Stimulated activated naive CD8-positive, alpha-beta T cell treated with anti-CD3 and anti-CD28 coated beads, Interleukin-15, Interleukin-2, amounts not matched to agents 100 ng/mL and 50 ng/mL, for 24 hours (primary cell): ENCODE data around the gene GGCT.

ENCODE experiments used
- H3K27ac Mint-ChIP-seq: one replicate; pipeline ENCODE4 v1.8.0; 2021; ENCODE audit warnings: mild to moderate bottlenecking, mixed read lengths
- H3K27me3 Mint-ChIP-seq: one replicate; pipeline ENCODE4 v1.8.0; 2021; ENCODE audit warnings: mixed read lengths
- H3K36me3 Mint-ChIP-seq: one replicate; pipeline ENCODE4 v1.8.0; 2021; ENCODE audit warnings: low read depth, mixed read lengths
- H3K4me1 Mint-ChIP-seq: one replicate; pipeline ENCODE4 v1.8.0; 2021; ENCODE audit warnings: low read depth, mixed read lengths
- H3K4me3 Mint-ChIP-seq: one replicate; pipeline ENCODE4 v1.8.0; 2021; ENCODE audit warnings: mild to moderate bottlenecking, mixed read lengths
- H3K9me3 Mint-ChIP-seq: one replicate; pipeline ENCODE4 v1.8.0; 2021; ENCODE audit warnings: mixed read lengths

The GGCT gene

DNA sequence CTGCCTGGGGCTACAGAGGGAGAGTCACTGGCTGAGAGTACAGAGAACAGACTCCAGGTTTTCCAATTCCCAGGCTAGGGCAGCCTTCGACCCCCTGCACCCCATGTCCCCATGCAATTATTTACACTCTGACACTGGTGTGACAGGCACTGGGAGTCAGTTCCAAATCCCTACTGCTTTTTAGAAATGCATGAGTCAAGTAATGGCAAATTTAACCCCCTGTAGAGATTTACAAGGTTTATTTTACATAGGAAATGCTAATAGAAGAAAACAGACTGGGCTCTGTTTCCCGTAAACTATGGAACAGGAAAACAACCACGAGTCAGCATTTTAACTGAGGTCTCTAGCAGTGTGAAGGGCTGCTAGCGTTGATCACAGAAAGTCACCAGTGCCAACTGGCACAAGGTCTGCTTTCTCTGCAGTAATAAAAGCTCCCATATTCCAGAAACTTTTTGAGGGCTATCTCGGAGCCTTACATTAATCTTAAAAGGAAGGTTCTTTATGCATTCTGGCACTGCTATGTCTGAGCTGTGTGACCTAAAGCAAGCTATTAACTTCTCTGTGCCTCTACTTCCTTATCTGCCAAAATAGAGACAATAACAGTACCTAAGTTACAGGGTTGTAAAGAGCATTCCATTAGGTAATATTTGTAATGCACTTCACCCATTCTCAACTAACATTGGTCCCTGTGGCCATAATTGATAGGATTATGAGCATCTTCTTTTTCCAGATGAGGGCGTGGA lies 54.2 kb downstream of the GGCT start:
- no peak overlapping the region for H3K4me3 Mint-ChIP-seq
- H3K27me3 Mint-ChIP-seq, result no peaks in the 10 kb centered on the region
- no peak overlapping the region for H3K27ac Mint-ChIP-seq
- H3K9me3 Mint-ChIP-seq, result no peaks in the 10 kb centered on the region
- H3K4me1 Mint-ChIP-seq, result peaks cover 4% of the 10 kb centered on the region
- H3K36me3 Mint-ChIP-seq, result peaks cover 34% of the 10 kb centered on the region

DNA sequence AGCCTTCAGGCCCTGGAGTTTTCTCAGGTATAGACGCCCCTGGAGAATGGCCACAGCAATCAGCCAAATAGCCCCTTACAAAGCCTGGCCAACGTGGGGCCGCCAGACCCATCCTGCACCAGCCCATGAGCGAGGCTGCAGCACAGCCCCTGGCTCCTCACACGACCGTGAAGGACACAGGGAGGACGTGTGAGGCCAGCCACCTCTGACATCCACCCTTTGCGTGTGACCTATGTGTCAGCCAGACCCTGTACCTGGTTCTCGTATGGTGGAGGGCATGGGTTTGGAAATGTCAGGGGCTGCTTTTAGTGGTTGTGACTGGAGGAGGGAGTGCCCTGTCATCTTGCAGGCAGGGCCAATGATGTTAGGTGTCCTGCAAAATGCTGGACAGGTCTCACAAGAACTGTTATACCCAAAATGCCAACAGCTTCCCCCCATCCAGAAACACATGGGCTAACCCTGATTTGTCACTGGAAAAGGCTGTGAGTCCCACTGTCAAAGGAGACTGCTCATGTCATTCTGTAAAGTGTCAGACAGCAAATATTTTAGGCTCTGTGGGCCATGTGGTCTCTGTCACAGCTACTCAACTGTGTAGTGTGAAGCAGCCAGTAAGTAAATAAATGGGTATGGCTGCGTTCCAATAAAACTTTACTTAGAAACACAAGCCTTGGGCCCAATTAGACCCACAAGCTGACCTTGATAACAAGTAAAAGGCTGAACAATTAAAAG lies 56.0 kb downstream of the GGCT start:
- Mint-ChIP-seq H3K27ac (no peak overlapping the region), H3K27me3 (no peaks in the 10 kb centered on the region), H3K36me3 (peaks cover 23% of the 10 kb centered on the region), H3K9me3 (no peaks in the 10 kb centered on the region), H3K4me3 (no peak overlapping the region), H3K4me1 (peaks cover 4% of the 10 kb centered on the region)

- no peak overlapping the region for H3K27ac Mint-ChIP-seq
- no peaks in the 10 kb centered on the region for H3K27me3 Mint-ChIP-seq
- H3K9me3 Mint-ChIP-seq, result no peaks in the 10 kb centered on the region
- peaks cover 19% of the 10 kb centered on the region for H3K36me3 Mint-ChIP-seq
- no peak overlapping the region for H3K4me3 Mint-ChIP-seq
- peaks cover 4% of the 10 kb centered on the region for H3K4me1 Mint-ChIP-seq
Measured at GRCh38 chr7:30447466-30447865, 57.2 kb downstream of the GGCT start.
